Ishikawa (cell line): ENCODE data around the gene SPSB4.

Source experiments
- CEBPB ChIP-seq: IDR thresholded peaks from 2 replicates; pipeline ENCODE4 v1.6.1; 2012
- CREB1 ChIP-seq: IDR thresholded peaks from 2 replicates; pipeline ENCODE4 v1.6.1; 2012; ENCODE audit warnings: low read depth
- EGR1 ChIP-seq: IDR thresholded peaks from 2 replicates; pipeline ENCODE4 v1.6.1; 2012
- EP300 ChIP-seq: IDR thresholded peaks from 2 replicates; pipeline ENCODE4 v1.6.1; 2012; ENCODE audit warnings: borderline replicate concordance
- FOXM1 ChIP-seq: IDR thresholded peaks from 2 replicates; pipeline ENCODE4 v1.6.1; 2012; ENCODE audit warnings: low read depth, borderline replicate concordance
- NFIC ChIP-seq: IDR thresholded peaks from 2 replicates; pipeline ENCODE4 v1.6.1; 2012
- RAD21 ChIP-seq: IDR thresholded peaks from 2 replicates; pipeline ENCODE4 v1.6.1; 2012; ENCODE audit warnings: low read depth
- TAF1 ChIP-seq: IDR thresholded peaks from 2 replicates; pipeline ENCODE4 v1.6.1; 2012; ENCODE audit warnings: low read depth, mild to moderate bottlenecking
- TCF12 ChIP-seq: IDR thresholded peaks from 2 replicates; pipeline ENCODE4 v1.6.1; 2012; ENCODE audit warnings: low read depth
- TEAD4 ChIP-seq: IDR thresholded peaks from 2 replicates; pipeline ENCODE4 v1.6.1; 2012
- YY1 ChIP-seq: IDR thresholded peaks from 2 replicates; pipeline ENCODE4 v1.6.1; 2012; ENCODE audit warnings: low read depth
- ZBTB7A ChIP-seq: IDR thresholded peaks from 2 replicates; pipeline ENCODE4 v1.6.1; 2012; ENCODE audit warnings: low read depth
- TF ChIP-seq, protein P1 (sequence below): IDR thresholded peaks from 2 replicates; pipeline ENCODE4 v1.6.1; 2012
- TF ChIP-seq, protein P2 (sequence below): IDR thresholded peaks from 2 replicates; pipeline ENCODE4 v1.6.1; 2012; ENCODE audit warnings: low read depth, mild to moderate bottlenecking
- TF ChIP-seq, protein P3 (sequence below): IDR thresholded peaks from 2 replicates; pipeline ENCODE4 v1.6.1; 2012

Gene SPSB4

DNA sequence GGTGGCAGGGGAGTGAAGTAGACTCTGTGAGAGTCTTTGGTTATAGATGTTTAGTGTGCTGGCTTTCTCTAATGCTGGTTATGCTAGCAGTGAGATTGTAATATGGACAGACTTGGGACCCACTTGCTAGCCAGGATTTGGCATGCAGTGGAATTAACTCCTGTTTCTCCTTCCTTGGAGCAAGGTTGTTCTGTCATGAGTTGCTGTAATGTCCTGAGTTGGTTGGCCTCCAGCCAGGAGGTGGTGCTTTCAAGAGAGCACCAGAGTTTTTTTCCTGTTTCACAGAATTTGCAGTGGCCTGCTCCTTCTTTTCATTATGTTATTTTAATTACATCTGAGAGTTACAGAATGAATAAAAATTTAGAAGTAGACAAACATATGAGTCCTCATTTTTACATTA is 92.4 kb downstream of the SPSB4 start:
- no peak for TF ChIP-seq TEAD4

DNA sequence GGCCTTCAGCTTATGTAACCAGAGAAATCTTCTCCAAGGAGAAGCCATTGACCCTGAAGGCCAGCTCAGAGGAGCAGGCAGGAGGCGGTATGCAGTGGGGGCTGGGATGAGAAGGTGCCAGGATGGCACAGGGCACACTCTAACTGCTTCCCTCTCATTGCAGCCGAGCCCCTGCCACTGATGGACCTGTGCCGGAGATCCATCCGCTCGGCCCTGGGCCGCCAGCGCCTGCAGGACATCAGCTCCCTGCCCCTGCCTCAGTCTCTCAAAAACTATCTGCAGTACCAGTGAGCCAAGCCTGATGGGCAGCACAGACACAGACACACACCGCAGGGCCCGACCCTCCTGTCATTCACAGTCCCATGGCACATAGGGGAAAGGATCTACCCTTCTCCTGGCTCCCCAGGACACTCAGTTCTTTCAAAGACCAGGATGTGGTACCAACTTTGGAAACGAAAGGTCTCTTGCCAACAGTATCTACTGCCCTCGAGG is 95.9 kb downstream of the SPSB4 start:
- TF ChIP-seq NFIC (no peak), CREB1 (no peak), EP300 (no peak), RAD21 (no peak), YY1 (no peak), EGR1 (no peak), ZBTB7A (no peak), FOXM1 (no peak)
- TF ChIP-seq, protein P1, sequence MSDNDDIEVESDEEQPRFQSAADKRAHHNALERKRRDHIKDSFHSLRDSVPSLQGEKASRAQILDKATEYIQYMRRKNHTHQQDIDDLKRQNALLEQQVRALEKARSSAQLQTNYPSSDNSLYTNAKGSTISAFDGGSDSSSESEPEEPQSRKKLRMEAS, result no peak

DNA sequence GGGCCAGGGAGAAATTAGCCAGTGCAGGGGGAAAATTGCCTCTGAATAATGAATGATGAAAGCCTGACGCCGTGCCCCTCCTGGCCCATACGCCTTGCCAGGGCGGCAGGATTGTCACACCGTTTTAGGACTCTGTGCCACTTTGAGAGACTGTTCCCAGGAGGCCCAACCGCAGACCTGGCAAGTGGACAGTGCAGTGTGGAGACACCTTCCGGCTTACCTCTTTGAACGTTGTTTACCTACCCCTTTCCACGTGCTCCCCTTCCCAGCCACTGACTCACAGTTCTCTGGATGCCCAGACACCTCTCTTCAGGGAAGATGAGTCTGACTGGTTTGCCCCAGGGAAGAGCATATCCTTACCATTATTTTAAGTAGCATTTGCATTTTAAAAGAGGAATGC is 96.5 kb downstream of the SPSB4 start:
- TF ChIP-seq CREB1, result no peak
- no peak for TF ChIP-seq YY1
- TF ChIP-seq EGR1, result no peak
- TF ChIP-seq, protein P1, result no peak
- no peak for TF ChIP-seq TAF1
- TF ChIP-seq TEAD4, result no peak
- TF ChIP-seq, protein P2, sequence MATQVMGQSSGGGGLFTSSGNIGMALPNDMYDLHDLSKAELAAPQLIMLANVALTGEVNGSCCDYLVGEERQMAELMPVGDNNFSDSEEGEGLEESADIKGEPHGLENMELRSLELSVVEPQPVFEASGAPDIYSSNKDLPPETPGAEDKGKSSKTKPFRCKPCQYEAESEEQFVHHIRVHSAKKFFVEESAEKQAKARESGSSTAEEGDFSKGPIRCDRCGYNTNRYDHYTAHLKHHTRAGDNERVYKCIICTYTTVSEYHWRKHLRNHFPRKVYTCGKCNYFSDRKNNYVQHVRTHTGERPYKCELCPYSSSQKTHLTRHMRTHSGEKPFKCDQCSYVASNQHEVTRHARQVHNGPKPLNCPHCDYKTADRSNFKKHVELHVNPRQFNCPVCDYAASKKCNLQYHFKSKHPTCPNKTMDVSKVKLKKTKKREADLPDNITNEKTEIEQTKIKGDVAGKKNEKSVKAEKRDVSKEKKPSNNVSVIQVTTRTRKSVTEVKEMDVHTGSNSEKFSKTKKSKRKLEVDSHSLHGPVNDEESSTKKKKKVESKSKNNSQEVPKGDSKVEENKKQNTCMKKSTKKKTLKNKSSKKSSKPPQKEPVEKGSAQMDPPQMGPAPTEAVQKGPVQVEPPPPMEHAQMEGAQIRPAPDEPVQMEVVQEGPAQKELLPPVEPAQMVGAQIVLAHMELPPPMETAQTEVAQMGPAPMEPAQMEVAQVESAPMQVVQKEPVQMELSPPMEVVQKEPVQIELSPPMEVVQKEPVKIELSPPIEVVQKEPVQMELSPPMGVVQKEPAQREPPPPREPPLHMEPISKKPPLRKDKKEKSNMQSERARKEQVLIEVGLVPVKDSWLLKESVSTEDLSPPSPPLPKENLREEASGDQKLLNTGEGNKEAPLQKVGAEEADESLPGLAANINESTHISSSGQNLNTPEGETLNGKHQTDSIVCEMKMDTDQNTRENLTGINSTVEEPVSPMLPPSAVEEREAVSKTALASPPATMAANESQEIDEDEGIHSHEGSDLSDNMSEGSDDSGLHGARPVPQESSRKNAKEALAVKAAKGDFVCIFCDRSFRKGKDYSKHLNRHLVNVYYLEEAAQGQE, result no peak
- no peak for TF ChIP-seq FOXM1
- TF ChIP-seq NFIC, result no peak
- TF ChIP-seq, protein P3, sequence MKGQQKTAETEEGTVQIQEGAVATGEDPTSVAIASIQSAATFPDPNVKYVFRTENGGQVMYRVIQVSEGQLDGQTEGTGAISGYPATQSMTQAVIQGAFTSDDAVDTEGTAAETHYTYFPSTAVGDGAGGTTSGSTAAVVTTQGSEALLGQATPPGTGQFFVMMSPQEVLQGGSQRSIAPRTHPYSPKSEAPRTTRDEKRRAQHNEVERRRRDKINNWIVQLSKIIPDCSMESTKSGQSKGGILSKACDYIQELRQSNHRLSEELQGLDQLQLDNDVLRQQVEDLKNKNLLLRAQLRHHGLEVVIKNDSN, result no peak
- TF ChIP-seq RAD21, result no peak
- no peak for TF ChIP-seq TCF12

DNA sequence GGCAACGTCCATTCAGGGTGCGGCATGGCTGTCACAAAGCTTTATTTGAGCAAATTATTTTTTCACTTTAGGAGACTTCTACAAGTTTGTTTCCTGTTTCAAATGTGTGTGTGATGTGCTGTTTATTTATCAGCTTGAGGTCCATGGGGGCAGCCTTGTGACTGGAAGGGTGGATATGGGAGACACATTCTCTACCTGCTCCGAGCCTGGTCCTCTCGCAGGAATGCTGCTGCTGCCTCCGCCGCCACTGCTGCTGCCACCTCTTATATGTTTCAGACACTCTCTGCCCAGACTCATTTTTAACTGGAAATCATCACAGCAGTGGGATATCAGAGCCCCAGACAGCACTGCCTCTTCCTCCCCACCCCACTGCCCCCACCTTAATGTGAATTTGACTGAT is 97.0 kb downstream of the SPSB4 start:
- no peak for TF ChIP-seq FOXM1
- TF ChIP-seq YY1, result no peak
- TF ChIP-seq, protein P3, result no peak
- no peak for TF ChIP-seq ZBTB7A
- TF ChIP-seq EP300, result no peak

DNA sequence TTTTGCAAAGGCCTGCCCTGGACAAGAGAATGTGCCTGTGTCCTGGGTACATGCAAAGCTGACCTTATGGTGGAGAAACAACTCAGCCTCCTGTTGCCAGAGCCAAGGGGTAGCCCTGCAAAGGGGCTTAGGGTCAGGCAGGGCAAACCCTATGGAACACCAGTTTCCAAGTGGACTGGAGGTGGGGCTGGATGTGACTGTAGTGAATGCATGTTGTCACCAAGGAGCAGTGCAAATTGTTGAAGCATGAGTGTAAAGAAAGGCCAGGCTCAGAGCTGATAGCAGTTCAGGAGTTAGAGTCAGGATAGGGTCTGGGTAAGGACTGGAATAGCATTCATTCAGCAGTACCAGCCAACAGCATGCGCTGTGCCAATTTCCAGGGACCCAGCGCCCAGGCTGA is 97.6 kb downstream of the SPSB4 start:
- TF ChIP-seq NFIC, result no peak
- TF ChIP-seq, protein P1, result no peak
- no peak for TF ChIP-seq EP300
- no peak for TF ChIP-seq FOXM1
- TF ChIP-seq CREB1, result no peak
- TF ChIP-seq TEAD4, result no peak
- no peak for TF ChIP-seq ZBTB7A
- no peak for TF ChIP-seq YY1

DNA sequence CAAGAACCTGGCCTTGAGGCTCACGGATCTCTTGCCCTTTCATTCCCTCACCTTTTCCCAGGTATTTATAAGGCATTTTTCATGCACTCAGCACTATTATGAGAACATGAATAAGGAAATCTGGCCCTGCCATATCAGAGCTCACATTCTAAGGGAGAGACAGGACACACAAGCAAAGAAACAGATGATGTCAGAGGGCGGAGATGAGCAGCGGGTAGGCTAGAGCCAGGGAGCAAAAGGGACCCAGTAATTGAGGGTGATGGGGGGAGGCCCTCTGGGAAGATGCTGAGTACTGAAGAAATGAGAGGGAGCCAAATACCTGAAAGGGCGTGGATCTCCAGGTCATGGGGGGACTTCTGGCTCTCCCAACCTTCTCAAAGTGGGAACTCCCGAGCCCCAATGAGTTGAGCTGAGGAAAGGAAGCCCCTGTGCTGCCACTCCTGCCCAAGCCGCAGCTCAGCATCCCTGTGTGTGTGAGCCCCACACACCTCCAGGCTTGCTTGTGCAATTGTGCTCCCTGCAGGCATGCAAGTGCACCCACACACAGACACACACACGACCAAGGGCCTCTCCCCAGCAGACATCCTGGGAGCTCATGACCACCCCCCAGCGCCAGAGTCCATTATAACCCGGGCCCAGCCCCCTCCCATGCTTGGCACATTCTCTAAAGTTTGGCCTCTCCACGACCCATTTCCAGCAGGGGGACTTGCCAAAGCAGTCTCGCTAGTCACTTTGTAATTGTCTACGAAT is 99.1 kb downstream of the SPSB4 start:
- TF ChIP-seq CEBPB (no peak), YY1 (no peak), NFIC (no peak), RAD21 (no peak), TAF1 (no peak), TCF12 (no peak), EP300 (no peak), ZBTB7A (no peak), FOXM1 (no peak), CREB1 (no peak), EGR1 (no peak), TEAD4 (no peak)
- TF ChIP-seq, protein P1, result no peak
- TF ChIP-seq, protein P3, result no peak
- TF ChIP-seq, protein P2, result no peak
